GM19468 (cell line): Measurements from ENCODE around the gene KLHDC3.

Experiments
- ATAC-seq: cut with Tn5 transposase; IDR thresholded peaks from one replicate; pipeline ENCODE4 v1.9.1; 2021; ENCODE audit warnings: mild to moderate bottlenecking, moderate library complexity, moderate number of reproducible peaks; ENCODE audit not compliant: unreplicated experiment; ENCODE audit errors: extremely low read depth

KLHDC3 gene

DNA sequence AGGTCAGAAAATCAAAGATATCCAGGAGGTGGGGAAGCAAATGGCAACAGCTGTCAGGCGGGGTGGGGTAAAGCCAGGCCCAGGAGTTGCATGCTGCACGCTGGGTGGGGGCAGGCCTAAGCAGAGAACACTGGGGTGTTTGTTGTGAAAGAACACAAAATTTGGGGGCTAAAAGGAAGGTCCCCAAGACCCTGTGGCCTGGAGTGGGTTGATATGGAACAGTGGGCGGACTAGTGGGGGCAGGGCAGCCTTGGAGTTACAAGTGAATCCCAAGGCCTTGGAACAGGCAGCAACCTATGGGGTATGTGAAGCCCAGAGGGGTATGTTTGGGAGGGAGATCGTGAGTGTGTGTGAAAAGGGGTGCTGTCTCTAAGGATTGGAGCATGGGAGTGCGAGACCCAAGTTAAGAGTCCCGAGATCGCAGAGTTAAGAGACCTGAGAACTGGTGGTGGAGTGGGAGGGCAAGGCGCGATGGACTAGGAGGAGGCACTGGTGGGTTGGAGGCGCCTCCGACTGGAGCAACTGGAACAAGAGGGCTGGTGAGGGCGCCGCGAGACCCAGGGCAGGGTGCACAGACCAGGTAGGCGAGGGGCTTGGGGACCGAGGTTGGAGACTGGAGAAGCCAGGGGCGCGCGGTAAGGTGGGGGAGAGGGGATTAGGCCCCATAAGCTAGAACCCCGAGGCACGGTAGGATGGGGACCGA is 38.9 kb downstream of the KLHDC3 start:
- ATAC-seq = no peak

DNA sequence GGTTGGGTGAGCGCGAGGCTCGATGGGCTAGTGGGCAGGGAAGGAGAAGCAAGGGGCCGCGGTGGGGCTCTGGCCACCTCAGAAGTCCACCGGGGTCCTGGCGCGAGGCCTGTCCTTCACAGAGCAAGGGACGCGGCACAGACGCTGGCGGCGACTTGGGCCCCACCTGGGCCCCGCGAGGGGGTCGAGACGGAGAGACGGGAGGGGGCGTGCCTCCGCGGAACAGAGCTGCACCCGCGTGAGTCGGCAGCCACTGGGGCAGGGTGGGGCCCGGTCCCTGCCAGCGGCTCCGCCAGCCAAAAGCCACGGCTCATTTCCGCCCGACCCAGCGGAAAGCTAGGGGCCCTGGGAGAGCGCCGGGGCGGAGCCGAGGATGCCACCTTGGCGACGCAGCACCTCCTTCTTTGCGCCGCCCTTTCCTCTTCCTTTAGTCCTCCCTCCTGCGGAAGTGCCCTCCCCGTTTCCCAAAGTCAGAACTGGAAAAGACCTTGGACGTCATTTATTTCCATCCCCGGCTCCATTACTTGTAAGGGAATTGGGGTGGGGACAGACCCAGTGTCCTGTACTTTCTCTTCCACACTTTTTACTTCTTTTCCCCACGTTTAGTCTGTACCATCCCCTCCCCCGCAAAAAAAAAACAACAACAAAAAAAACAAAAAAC is 39.6 kb downstream of the KLHDC3 start, which contains the start of gene CUL7:
CUL7 (minus strand) TSS at position 307 of the 661 bp plus-strand sequence. CDS start 1,063 bp downstream, outside the sequence.
- ATAC-seq = peak; percentile 77

DNA sequence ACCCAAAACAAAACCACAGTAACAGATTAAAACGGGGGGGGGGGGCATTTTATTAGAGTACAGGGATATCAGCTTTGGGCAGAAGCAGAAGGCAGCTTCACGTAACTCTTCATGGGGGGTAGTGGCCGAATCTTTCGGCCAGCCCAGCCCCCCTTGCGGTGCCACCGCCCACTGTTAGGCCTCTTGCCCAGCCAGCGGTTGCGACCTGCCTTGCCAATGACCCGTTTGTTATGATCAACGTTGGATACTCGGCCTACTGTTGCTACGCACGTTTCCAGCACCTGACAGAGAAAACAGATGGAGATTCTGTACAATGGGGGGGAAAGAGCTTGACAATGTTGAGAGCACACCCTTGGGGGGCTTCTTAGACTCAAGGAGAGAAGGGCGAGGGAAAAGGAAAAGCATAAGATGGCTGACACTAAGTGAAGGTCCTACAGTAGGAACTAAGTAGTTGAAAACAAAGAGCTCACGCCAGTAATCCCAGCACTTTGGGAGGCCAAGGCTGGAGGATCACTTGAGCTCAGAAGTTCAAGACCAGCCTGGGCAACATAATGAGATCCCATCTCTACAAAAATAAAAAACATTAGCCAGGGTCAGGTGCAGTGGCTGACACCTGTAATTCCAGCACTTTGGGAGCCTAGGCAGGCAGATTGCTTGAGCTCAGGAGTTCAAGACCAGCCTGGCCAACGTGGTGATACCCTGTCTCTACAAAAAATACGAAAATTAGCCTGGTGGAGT is 40.3 kb downstream of the KLHDC3 start:
- no peak for ATAC-seq

DNA sequence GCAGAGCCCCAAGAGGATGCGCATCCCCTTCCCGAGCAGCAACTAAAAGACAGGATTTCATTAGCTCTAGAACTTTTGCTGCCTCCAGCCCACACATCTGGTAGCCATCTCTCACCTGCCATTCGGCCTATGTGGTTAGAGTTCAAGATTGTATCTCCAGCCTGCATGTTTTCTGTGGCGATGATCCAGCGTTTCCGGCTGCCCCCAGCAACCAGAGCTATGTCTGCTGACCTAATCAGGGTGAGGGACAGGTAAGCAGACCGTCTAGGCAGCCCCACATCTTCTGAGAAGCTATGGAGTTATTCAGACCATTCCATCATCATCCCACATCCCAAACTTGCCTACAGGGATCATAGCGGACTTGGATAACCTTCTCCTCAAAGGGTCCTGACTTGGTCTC is 41.9 kb downstream of the KLHDC3 start:
- no peak for ATAC-seq

DNA sequence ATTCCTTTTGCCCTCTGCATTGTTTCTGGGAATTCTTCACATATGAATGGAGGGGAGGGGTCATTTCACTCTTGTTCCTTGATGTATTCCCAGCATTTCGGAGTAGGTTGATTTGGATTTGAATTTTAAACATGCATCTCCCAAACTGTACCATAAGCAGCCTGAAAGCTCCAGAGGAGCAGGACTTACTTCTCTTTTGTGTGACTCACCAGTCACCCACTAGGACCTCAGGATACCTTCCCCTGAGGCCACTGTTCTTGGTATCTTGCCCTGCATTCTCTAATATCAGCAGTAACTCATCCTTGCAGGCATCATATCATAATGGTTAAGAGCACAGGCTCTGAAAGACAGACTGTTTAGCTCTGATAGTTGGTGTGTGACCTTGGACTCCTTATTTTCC is 44.5 kb downstream of the KLHDC3 start:
- no peak for ATAC-seq

DNA sequence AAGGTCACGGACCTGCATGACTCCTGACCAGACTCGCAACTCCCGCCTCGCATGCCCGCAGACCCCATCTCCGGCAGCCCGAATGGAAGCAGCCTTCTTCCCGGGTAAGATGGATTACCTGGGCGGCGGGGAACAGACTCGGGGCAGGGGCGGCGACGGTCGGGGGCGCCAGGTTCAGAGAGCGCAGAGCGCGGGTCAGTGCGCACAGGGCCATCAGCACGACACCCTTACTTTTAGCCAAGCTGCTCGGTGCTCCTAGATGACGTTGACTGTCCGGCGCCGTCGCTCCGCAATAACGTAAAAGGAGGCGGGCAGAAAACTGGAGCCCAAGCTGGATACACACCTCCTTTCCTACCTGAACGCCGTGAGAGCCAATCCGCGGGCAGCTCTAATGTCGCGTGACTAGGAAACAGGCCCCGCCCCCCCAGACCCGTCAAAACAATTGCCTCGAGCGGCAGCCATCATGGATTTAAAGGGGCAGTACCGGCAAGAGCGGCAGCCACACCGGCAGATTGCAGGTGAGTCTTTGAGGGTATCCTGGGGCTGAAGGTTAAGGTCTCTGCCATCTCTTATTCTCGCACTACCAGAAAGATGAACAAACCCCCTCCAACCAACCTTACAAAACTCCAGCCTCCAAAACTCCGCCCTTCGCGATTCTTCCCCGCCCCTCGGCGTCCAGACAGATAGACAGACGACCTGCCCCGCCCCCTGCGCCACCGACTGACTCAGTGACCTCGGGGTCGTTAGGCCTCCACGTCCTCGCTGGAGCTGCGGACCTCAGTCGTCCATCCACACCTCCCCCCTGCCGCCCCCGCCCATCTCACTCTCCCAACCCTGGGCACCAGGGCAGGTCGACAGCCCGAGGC is 45.4 kb downstream of the KLHDC3 start, which contains the start of the genes KLC4 and MRPL2:
KLC4 (plus strand) TSS at position 464 of the 866 bp plus-strand sequence. CDS start 1,705 bp downstream, outside the sequence.
MRPL2 (minus strand) TSS at position 267 of the 866 bp plus-strand sequence; CDS start at position 214, 53 bp downstream.
- ATAC-seq = peak; percentile 85

DNA sequence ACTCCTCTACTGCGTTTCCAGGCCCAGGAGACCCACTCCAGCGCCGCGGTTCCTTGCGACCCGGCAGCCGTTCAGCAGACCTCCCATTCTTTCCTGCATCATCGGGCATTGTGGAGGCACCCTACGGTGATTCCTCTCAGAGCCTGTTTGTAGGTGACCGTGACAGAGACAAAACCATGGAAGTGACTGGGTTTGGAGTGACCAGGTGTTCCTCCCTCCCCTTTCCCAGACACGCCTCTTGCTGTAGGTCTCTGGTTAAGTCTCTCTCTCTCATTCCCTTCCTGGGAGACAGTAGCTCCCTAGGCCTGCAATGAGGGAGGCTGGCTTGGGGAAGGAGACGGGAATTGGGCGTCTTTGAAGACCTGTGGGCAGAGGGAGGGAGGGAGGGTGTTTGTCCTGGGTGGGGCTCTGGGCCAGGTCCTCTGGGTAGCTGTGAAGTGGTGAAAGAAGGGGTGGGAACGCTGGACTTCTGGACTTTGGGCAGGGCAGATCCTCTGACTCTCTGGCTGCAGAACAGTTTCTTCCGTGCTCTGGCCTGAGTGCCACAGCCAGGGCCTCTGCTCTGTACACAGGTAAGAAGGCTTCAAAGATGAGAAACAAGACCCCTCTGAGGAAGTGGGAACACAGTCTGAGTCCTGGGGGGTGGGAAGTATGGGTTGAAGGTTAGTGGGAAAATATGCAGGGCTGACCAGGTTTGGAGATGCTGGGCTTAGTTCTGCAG is 46.1 kb downstream of the KLHDC3 start:
- no peak for ATAC-seq

DNA sequence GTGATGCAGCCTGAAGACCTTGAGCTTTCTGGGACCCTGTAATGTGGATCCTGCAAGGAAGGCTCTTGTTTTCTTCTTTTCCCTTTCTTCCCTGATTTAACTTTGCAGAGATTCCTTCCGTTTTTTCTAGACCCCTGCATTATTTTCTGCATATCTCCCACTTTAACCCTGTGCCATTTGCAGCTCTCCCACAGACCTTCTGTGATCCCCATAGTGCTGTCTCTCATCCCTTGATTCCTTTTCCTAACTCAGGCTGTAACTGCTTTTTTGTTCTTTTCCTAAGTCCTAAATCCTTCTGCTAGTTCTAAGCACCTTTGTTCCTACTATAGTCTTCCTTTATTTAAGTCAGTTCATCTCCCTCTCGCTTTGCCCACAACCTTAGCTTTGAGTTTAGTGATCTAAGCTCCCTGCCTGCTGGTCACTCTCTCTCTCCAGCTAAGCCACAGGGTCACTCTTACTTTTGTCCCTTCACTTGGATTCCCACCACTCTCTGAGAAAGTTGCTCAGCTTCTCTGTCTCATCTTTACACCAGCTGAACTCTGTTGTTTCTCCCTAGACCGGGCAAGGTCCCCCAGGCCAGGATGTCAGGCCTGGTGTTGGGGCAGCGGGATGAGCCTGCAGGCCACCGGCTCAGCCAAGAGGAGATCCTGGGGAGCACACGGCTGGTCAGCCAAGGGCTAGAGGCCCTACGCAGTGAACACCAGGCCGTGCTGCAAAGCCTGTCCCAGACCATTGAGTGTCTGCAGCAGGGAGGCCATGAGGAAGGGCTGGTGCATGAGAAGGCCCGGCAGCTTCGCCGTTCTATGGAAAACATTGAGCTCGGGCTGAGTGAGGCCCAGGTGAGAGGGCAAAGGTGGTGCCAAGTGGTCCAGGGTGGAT is 46.9 kb downstream of the KLHDC3 start:
- no peak for ATAC-seq

DNA sequence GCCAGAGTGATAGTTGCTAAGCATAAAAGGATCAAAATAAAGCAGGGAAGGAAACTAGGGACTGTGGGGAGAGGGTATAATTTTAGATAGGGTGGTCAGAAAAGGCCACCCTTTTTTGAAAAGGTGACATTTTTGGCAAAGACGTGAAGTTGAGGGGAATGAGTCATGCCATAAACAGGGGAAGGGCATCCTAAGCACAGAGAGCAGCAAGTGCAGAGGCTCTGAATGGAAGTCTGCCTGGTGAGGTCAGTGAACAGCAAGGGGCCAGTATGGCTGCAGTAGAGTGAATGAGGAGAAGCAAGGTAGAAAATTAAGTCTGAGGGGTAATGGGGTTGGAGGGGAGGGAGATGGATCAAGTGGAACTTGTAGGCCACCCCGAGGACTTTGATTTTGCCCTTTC is 47.8 kb downstream of the KLHDC3 start:
- ATAC-seq = no peak

DNA sequence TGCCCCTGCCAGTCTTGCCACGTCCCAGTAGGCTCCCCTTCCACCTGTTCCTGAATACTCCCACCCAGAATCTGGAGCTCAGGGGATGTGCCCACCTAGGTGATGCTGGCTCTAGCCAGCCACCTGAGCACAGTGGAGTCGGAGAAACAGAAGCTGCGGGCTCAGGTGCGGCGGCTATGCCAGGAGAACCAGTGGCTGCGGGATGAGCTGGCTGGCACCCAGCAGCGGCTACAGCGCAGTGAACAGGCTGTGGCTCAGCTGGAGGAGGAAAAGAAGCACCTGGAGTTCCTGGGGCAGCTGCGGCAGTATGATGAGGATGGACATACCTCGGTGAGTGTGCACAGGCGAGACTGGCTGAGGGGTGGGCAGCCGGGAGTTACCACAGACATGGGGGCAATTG is 48.8 kb downstream of the KLHDC3 start:
- no peak for ATAC-seq

DNA sequence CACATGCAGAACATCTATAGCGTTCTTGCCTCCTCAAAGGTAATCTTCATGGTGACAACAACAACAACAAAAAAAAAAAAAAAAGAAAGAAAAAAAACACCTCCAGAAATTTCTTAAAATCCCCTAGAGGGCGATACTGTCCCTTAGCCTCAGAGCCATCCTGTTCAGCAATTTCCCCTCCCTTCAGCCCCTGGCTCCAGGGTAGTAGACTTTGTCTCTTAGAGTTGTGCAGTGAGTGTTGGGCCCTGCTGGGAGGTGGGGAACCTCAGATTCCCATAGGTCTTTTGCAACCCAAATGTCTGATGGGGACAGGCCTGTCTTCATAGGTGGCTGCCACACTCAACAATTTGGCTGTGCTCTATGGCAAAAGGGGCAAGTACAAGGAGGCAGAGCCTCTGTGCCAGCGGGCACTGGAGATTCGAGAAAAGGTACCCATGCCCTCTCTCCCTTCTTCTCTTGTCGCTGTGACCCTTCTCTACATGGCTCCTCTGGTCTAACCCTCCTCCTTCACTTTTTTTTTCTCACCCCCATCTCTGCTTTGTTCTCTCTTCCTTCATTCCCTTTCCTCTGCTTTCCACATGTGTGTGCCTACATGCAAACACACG is 56.1 kb downstream of the KLHDC3 start:
- no peak for ATAC-seq
